RWPE1 (cell line): Measurements from ENCODE around the gene PCP4L1.

Experiments used
- CTCF ChIA-PET: fragments of 350-600 bp; sonication (Branson Sonifier 250); formaldehyde crosslinking; extraction: SDS; loops from one replicate; lab custom pipeline; 2021; lab: Yijun Ruan, JAX
- POLR2A ChIA-PET: fragments of 400-600 bp; formaldehyde crosslinking; extraction: SDS; loops from one replicate; lab custom pipeline; 2020; ENCODE audit warnings: antibody characterized with exemption; ENCODE audit not compliant: low non-redundant PET; lab: Yijun Ruan, JAX
- DNase-seq: peaks from one replicate; pipeline ENCODE4 v3.0.0; 2012; ENCODE audit warnings: low spot score
- H3K27ac ChIP-seq: fragments of 450-650 bp; 2 replicates; pipeline ENCODE4 v1.5.1; 2017
- CTCF ChIP-seq: fragments of 450-650 bp; conservative IDR thresholded peaks from 2 replicates; pipeline ENCODE4 v1.5.1; 2017; ENCODE audit warnings: low read depth, mild to moderate bottlenecking

Gene PCP4L1

DNA sequence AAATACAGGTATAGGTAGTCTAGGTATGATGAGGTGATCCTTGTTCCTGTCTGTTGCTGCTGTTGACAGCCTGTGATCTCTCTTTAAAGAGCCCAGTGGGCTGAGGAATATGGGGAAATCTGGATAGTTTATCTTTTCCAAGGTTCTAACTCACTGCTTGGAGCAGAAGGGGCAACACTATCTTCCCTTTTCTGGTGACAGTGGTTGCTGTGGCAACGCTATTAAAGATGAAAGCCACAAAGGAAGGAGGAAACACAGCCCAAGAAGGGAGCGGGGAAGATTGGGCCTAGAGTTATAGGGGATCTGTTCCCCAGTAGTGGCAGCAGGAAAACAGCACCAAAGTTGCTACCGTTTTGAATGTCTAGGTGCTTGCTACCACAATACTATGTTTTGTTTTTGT is 8.8 kb downstream of the PCP4L1 start:
- ChIA-PET CTCF (interaction anchor here (0.5 kb wide), 1 partner anchor 36 kb away, joined by 3 read pairs; no protein-coding TSS in a partner anchor), POLR2A (no interaction called here)
- no peak for DNase-seq
- no peak for TF ChIP-seq CTCF
- no peak overlapping the region for H3K27ac ChIP-seq

GRCh38 chr1:161273402-161273801 is 14.9 kb downstream of the PCP4L1 start:
- ChIA-PET POLR2A (no interaction called here), CTCF (no interaction called here)

GRCh38 chr1:161274874-161275273 is 16.3 kb downstream of the PCP4L1 start:
- no peak for TF ChIP-seq CTCF
- DNase-seq: no peak
- CTCF ChIA-PET: interaction anchor here (1.3 kb wide), 1 partner anchor 16 kb away, joined by 5 read pairs; no protein-coding TSS in a partner anchor
- POLR2A ChIA-PET: no interaction called here
- H3K27ac ChIP-seq: no peak overlapping the region

More at GRCh38 chr1:161273402-161273801, 14.9 kb downstream of the PCP4L1 start:
- DNase-seq: no peak
- no peak overlapping the region for H3K27ac ChIP-seq
- no peak for TF ChIP-seq CTCF

- no peak for TF ChIP-seq CTCF
- POLR2A ChIA-PET: no interaction called here
These were observed 24.4 kb downstream of the PCP4L1 start for GRCh38 chr1:161282991-161283390.

GRCh38 chr1:161285113-161285512 is 26.6 kb downstream of the PCP4L1 start:
- no peak overlapping the region for H3K27ac ChIP-seq
- no peak for DNase-seq
- no peak for TF ChIP-seq CTCF
- CTCF ChIA-PET: interaction anchor here (0.7 kb wide), 1 partner anchor 154 kb away, joined by 3 read pairs; no protein-coding TSS in a partner anchor
- POLR2A ChIA-PET: no interaction called here

More at GRCh38 chr1:161282991-161283390, 24.4 kb downstream of the PCP4L1 start:
- CTCF ChIA-PET: interaction anchor here (0.6 to 0.7 kb wide), 2 partner anchors 137 to 1237 kb away, joined by 3 read pairs; no protein-coding TSS in a partner anchor
- no peak for DNase-seq
- H3K27ac ChIP-seq: no peak overlapping the region

- ChIA-PET POLR2A (no interaction called here), CTCF (interaction anchor here (0.7 kb wide), 1 partner anchor 154 kb away, joined by 3 read pairs; no protein-coding TSS in a partner anchor)
- no peak for TF ChIP-seq CTCF
- no peak overlapping the region for H3K27ac ChIP-seq
- no peak for DNase-seq
These were observed 27.0 kb downstream of the PCP4L1 start for GRCh38 chr1:161285521-161285920.
